Measurements from ENCODE around the gene ANKRD27. TPM values are rescaled to one million over a fixed set of nuclear protein-coding genes. Genes with fewer than 3 reads are reported as not detected.
"Not testable (repeated sequence)": the region's sequence is repeated elsewhere in the genome, so short reads cannot be mapped to it uniquely, and the experiment has no call there.

ANKRD27 gene
- total RNA-seq, 1 donor from 2014 or later = 23.9 TPM

GRCh38 chr19:32595491-32595890 is 79.5 kb downstream of the ANKRD27 start:
- peaks cover 41% of the 10 kb centered on the region for H3K36me3 Mint-ChIP-seq (ENCODE audit: low read depth)
- H3K27ac Mint-ChIP-seq (ENCODE audit: unreplicated experiment) = no peak overlapping the region
- no peak overlapping the region for H3K4me3 Mint-ChIP-seq (ENCODE audit: unreplicated experiment)
- peaks cover 7% of the 10 kb centered on the region for H3K9me3 Mint-ChIP-seq (ENCODE audit: low read depth)
- H3K27me3 Mint-ChIP-seq (ENCODE audit: low read depth) = no peaks in the 10 kb centered on the region
- TF ChIP-seq CTCF (IDR thresholded peaks at IDR 0.05) = no peak
- no peaks in the 10 kb centered on the region for H3K4me1 Mint-ChIP-seq (ENCODE audit: low read depth)
- DNase-seq (ENCODE audit: low spot score) = no peak

GRCh38 chr19:32594021-32594420 is 81.0 kb downstream of the ANKRD27 start:
- H3K36me3 Mint-ChIP-seq (ENCODE audit: low read depth) = peaks cover 40% of the 10 kb centered on the region
- H3K9me3 Mint-ChIP-seq (ENCODE audit: low read depth) = peaks cover 7% of the 10 kb centered on the region
- no peaks in the 10 kb centered on the region for H3K27me3 Mint-ChIP-seq (ENCODE audit: low read depth)
- no peak overlapping the region for H3K27ac Mint-ChIP-seq (ENCODE audit: unreplicated experiment)
- no peak overlapping the region for H3K4me3 Mint-ChIP-seq (ENCODE audit: unreplicated experiment)
- no peaks in the 10 kb centered on the region for H3K4me1 Mint-ChIP-seq (ENCODE audit: low read depth)
- DNase-seq (ENCODE audit: low spot score) = no peak
- TF ChIP-seq CTCF (IDR thresholded peaks at IDR 0.05) = no peak

- not testable (repeated sequence) for H3K27me3 Mint-ChIP-seq (ENCODE audit: low read depth); H3K4me3 Mint-ChIP-seq (ENCODE audit: unreplicated experiment); H3K4me1 Mint-ChIP-seq (ENCODE audit: low read depth); DNase-seq (ENCODE audit: low spot score); H3K27ac Mint-ChIP-seq (ENCODE audit: unreplicated experiment); H3K9me3 Mint-ChIP-seq (ENCODE audit: low read depth)
- H3K36me3 Mint-ChIP-seq (ENCODE audit: low read depth) = peaks cover 35% of the 10 kb centered on the region
These were observed 87.1 kb downstream of the ANKRD27 start for GRCh38 chr19:32587747-32588504.

GRCh38 chr19:32581705-32582179 is 93.2 kb downstream of the ANKRD27 start:
- H3K4me1 Mint-ChIP-seq (ENCODE audit: low read depth) = peaks cover 17% of the 10 kb centered on the region
- no peak for DNase-seq (ENCODE audit: low spot score)
- no peaks in the 10 kb centered on the region for H3K9me3 Mint-ChIP-seq (ENCODE audit: low read depth)
- no peak for TF ChIP-seq CTCF (IDR thresholded peaks at IDR 0.05)
- peaks cover 6% of the 10 kb centered on the region for H3K27me3 Mint-ChIP-seq (ENCODE audit: low read depth)
- H3K27ac Mint-ChIP-seq (ENCODE audit: unreplicated experiment) = peak overlapping the region; percentile 80
- peaks cover 11% of the 10 kb centered on the region for H3K36me3 Mint-ChIP-seq (ENCODE audit: low read depth)
- H3K4me3 Mint-ChIP-seq (ENCODE audit: unreplicated experiment) = peak overlapping the region; percentile 89

GRCh38 chr19:32580901-32581704 is 93.9 kb downstream of the ANKRD27 start, which contains the start of gene PDCD5:
PDCD5 (plus strand) TSS chr19:32581190; CDS start chr19:32581262, 72 bp downstream.
- Mint-ChIP-seq H3K27me3 (ENCODE audit: low read depth) (peaks cover 6% of the 10 kb centered on the region), H3K4me1 (ENCODE audit: low read depth) (peaks cover 17% of the 10 kb centered on the region), H3K9me3 (ENCODE audit: low read depth) (no peaks in the 10 kb centered on the region), H3K36me3 (ENCODE audit: low read depth) (peaks cover 5% of the 10 kb centered on the region), H3K4me3 (ENCODE audit: unreplicated experiment) (peak within 1 kb of the TSS; percentile 89), H3K27ac (ENCODE audit: unreplicated experiment) (peak within 1 kb of the TSS; percentile 87)
- peak; percentile 24 for TF ChIP-seq CTCF (IDR thresholded peaks at IDR 0.05)
- peak; percentile 96 for DNase-seq (ENCODE audit: low spot score)

Data from chondrocyte (in vitro differentiated cells).